Liver (tissue), 9 donors: ENCODE measurements around the gene MORN4. TPM values are rescaled to one million over a fixed set of nuclear protein-coding genes. Genes with fewer than 3 reads are reported as not detected.

ENCODE experiments used
- DNase-seq: peaks from one replicate; pipeline ENCODE4 v3.0.0-alpha.2; 2017; ENCODE audit warnings: low spot score
- H3K27ac ChIP-seq, 2 donors: one replicate each; pipeline ENCODE4 v1.7.0; 2013; ENCODE audit warnings: inconsistent platforms in 2 of 2, low read length in 2 of 2, control low read depth in 1 of 2, low read depth in 1 of 2, mild to moderate bottlenecking in 1 of 2
- H3K27me3 ChIP-seq, 4 donors: one replicate each; pipeline versions ENCODE4 v1.6.1 to v1.7.0; 2013; ENCODE audit warnings: low read length in 3 of 4, inconsistent platforms in 1 of 4, mild to moderate bottlenecking in 1 of 4, moderate library complexity in 1 of 4; ENCODE audit not compliant: control insufficient read depth in 4 of 4, insufficient read depth in 4 of 4
- H3K36me3 ChIP-seq, 4 donors: one replicate each; pipeline versions ENCODE4 v1.6.1 to v1.7.0; 2013; ENCODE audit warnings: low read length in 3 of 4, mild to moderate bottlenecking in 3 of 4, low read depth in 1 of 4, moderate library complexity in 1 of 4; ENCODE audit not compliant: control insufficient read depth in 4 of 4, insufficient read depth in 3 of 4
- H3K4me1 ChIP-seq, 4 donors: one replicate each; pipeline versions ENCODE4 v1.6.1 to v1.7.0; 2013; ENCODE audit warnings: low read length in 3 of 4, mild to moderate bottlenecking in 3 of 4, moderate library complexity in 1 of 4; ENCODE audit not compliant: control insufficient read depth in 4 of 4, insufficient read depth in 4 of 4
- H3K4me3 ChIP-seq, 3 donors: one replicate each; pipeline versions ENCODE4 v1.6.1 to v1.7.0; 2013; ENCODE audit warnings: low read length in 3 of 3, control low read depth in 1 of 3, low read depth in 1 of 3, mild to moderate bottlenecking in 1 of 3
- H3K9ac ChIP-seq, 2 donors: one replicate each; pipeline ENCODE4 v1.7.0; 2013; ENCODE audit warnings: low read length in 2 of 2, mild to moderate bottlenecking in 2 of 2, moderate library complexity in 2 of 2, control low read depth in 1 of 2, low read depth in 1 of 2
- H3K9me3 ChIP-seq, 4 donors: one replicate each; pipeline versions ENCODE4 v1.6.1 to v1.7.0; 2013; ENCODE audit warnings: low read length in 3 of 4; ENCODE audit not compliant: control insufficient read depth in 4 of 4
- CTCF ChIP-seq: fragments of 150-350 bp; IDR thresholded peaks from 2 replicates; pipeline ENCODE4 v1.5.1; 2017; ENCODE audit warnings: improper control_type of control experiment, low read depth, low read length; ENCODE audit not compliant: missing input control
- FOXA1 ChIP-seq: IDR thresholded peaks from 2 replicates; pipeline ENCODE4 v1.6.1; 2016; ENCODE audit warnings: antibody characterized with exemption
- FOXA2 ChIP-seq: IDR thresholded peaks from 2 replicates; pipeline ENCODE4 v1.6.1; 2016; ENCODE audit warnings: antibody characterized with exemption
- GABPA ChIP-seq, 2 donors: IDR thresholded peaks in 1 of 2; conservative IDR thresholded peaks in 1 of 2; 2 replicates each; pipeline ENCODE4 v1.6.1; 2016; ENCODE audit warnings: antibody characterized with exemption in 2 of 2, mild to moderate bottlenecking in 1 of 2, moderate library complexity in 1 of 2
- HNF4A ChIP-seq, 2 donors: conservative IDR thresholded peaks; 2 replicates each; pipeline ENCODE4 v1.6.1; 2016; ENCODE audit warnings: antibody characterized with exemption in 2 of 2, mild to moderate bottlenecking in 2 of 2
- HNF4G ChIP-seq: IDR thresholded peaks from 2 replicates; pipeline ENCODE4 v1.6.1; 2016; ENCODE audit warnings: antibody characterized with exemption
- JUND ChIP-seq, 2 donors: IDR thresholded peaks; 2 replicates each; pipeline ENCODE4 v1.6.1; 2016; ENCODE audit warnings: antibody characterized with exemption in 2 of 2
- RXRA ChIP-seq, 2 donors: IDR thresholded peaks; 2 replicates each; pipeline ENCODE4 v1.6.1; 2017 to 2018; ENCODE audit warnings: antibody characterized with exemption in 2 of 2, mild to moderate bottlenecking in 1 of 2
- TAF1 ChIP-seq: conservative IDR thresholded peaks from 2 replicates; pipeline ENCODE4 v1.6.1; 2016; ENCODE audit warnings: antibody characterized with exemption, mild to moderate bottlenecking
- YY1 ChIP-seq: IDR thresholded peaks from 2 replicates; pipeline ENCODE4 v1.6.1; 2016; ENCODE audit warnings: antibody characterized with exemption, mild to moderate bottlenecking
- ZBTB33 ChIP-seq: IDR thresholded peaks from 2 replicates; pipeline ENCODE4 v1.6.1; 2016; ENCODE audit warnings: antibody characterized with exemption
- WGBS: extraction: QIAGEN DNeasy Blood & Tissue Kit; methylation state at CpG from one replicate; pipeline ENCODE4 v1.1.7; 2013; 5-methylcytosine and 5-hydroxymethylcytosine counted together
- polyA plus RNA-seq, 2 donors: library from polyadenylated mRNA; stranded (reverse) in 1 of 2; unstranded in 1 of 2; fragments of 200-250 nt in 1 of 2; fragments of >200 nt in 1 of 2; fragmentation: Nextera tagmentation in 1 of 2; extraction: Ambion mirVana in 1 of 2; gene quantifications; one replicate each; pipeline versions ENCODE4 v1.2.1 to v1.2.3, GENCODE V29; 2013 to 2015
- total RNA-seq, 2 donors: library from RNA; depleted of rRNA; stranded (reverse); fragments of >200 nt; gene quantifications; one replicate each; pipeline ENCODE4 v1.2.3, GENCODE V29; 2014
- donor health status: healthy.
- donor health status: healthy.
- donor health status: healthy.
- donor health status: healthy.
- donor health status: healthy.

Gene MORN4
- total and polyA plus RNA-seq, 4 donors: 0.42 to 3.1 (median 2.1) TPM

- Histone ChIP-seq H3K9me3 (no peaks in the 10 kb centered on the region), H3K27ac (no peak overlapping the region), H3K36me3 (peaks cover 8 to 15% (median 10%) of the 10 kb centered on the region in 4 donors), H3K9ac (no peak overlapping the region), H3K4me1 (peaks cover 0 to 7% (median 5%) of the 10 kb centered on the region in 4 donors), H3K4me3 (no peak overlapping the region), H3K27me3 (no peaks in the 10 kb centered on the region)
- DNase-seq: no peak
- WGBS: 81% methylated on average over 1 of the region's 1 CpG
- TF ChIP-seq FOXA2: no peak
- TF ChIP-seq GABPA (IDR thresholded peaks at IDR 0.05 in 1 of 2, conservative IDR thresholded peaks at IDR 0.05 in 1 of 2): no peak
- no peak for TF ChIP-seq RXRA (IDR thresholded peaks at IDR 0.05)
- no peak for TF ChIP-seq HNF4A (conservative IDR thresholded peaks at IDR 0.05)
- no peak for TF ChIP-seq FOXA1
- TF ChIP-seq JUND (IDR thresholded peaks at IDR 0.05): no peak
- no peak for TF ChIP-seq HNF4G
- no peak for TF ChIP-seq ZBTB33
- no peak for TF ChIP-seq TAF1
- no peak for TF ChIP-seq YY1
Measured at GRCh38 chr10:97659589-97659988, 26.3 kb upstream of the MORN4 start.

DNA sequence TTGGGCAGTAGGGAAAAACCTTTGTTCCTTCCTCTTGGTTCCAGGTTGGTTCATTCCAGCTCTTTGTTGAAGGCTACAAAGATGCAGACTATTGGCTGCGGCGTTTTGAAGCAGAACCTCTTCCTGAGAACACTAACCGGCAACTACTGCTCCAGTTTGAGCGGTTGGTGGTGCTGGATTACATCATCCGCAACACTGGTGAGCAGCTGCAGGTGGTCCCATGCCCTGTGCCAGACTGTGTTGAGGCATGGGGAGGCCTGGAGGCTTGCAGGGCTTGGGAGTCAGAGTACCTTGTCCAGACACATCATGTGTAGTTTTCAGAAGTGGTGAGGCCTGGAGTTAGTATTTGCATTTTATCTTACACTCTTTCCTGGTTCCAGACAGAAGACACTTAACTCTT, 23.5 kb upstream of the MORN4 start:
- Histone ChIP-seq H3K36me3 (peaks cover 10 to 28% (median 19%) of the 10 kb centered on the region in 4 donors), H3K9me3 (no peaks in the 10 kb centered on the region), H3K4me1 (no peaks in the 10 kb centered on the region), H3K9ac (no peak overlapping the region), H3K4me3 (no peak overlapping the region), H3K27me3 (no peaks in the 10 kb centered on the region), H3K27ac (no peak overlapping the region)
- DNase-seq: no peak
- no peak for TF ChIP-seq YY1
- TF ChIP-seq GABPA (IDR thresholded peaks at IDR 0.05 in 1 of 2, conservative IDR thresholded peaks at IDR 0.05 in 1 of 2): no peak
- WGBS: 93% methylated on average over 5 of the region's 5 CpGs

- TF ChIP-seq CTCF: no peak
- 95% methylated on average over 3 of the region's 3 CpGs for WGBS
- Histone ChIP-seq H3K27me3 (no peaks in the 10 kb centered on the region), H3K9me3 (no peaks in the 10 kb centered on the region), H3K9ac (no peak overlapping the region), H3K4me3 (no peak overlapping the region), H3K4me1 (peaks cover 0 to 2% (median 0%) of the 10 kb centered on the region in 4 donors), H3K36me3 (peaks cover 5 to 29% (median 16%) of the 10 kb centered on the region in 4 donors), H3K27ac (no peak overlapping the region)
- DNase-seq: no peak
Measured at GRCh38 chr10:97651773-97652172, 18.5 kb upstream of the MORN4 start.
